ENCODE measurements around the gene CCDC51. TPM values are rescaled to one million over a fixed set of nuclear protein-coding genes. Genes with fewer than 3 reads are reported as not detected.

The CCDC51 gene
- total and polyA plus RNA-seq, 2 experiments from 2014 or later = 18.6 to 31.4 TPM

GRCh38 chr3:48416091-48416505 lies 23.8 kb downstream of the CCDC51 start:
- no peak overlapping the region for H3K27ac ChIP-seq
- H3K27me3 ChIP-seq = no peaks in the 10 kb centered on the region
- no peak overlapping the region for H3K4me3 ChIP-seq
- TF ChIP-seq CTCF (IDR thresholded peaks at IDR 0.05; ENCODE audit: low read depth, low read length) = no peak
- H3K4me1 ChIP-seq (ENCODE audit: low read depth) = no peaks in the 10 kb centered on the region
- H3K9me3 ChIP-seq (ENCODE audit: low read depth) = no peaks in the 10 kb centered on the region
- H3K36me3 ChIP-seq = peaks cover 16% of the 10 kb centered on the region
- no peak for DNase-seq (ENCODE audit: low read depth in 1 of 2, low spot score in 1 of 2)

- Histone ChIP-seq H3K4me1 (ENCODE audit: low read depth) (no peaks in the 10 kb centered on the region), H3K36me3 (peaks cover 21% of the 10 kb centered on the region), H3K27ac (no peak overlapping the region), H3K9me3 (ENCODE audit: low read depth) (no peaks in the 10 kb centered on the region), H3K4me3 (no peak overlapping the region), H3K27me3 (no peaks in the 10 kb centered on the region)
- TF ChIP-seq CTCF (IDR thresholded peaks at IDR 0.05; ENCODE audit: low read depth, low read length) = no peak
- no peak for DNase-seq (ENCODE audit: low read depth in 1 of 2, low spot score in 1 of 2)
Observed at GRCh38 chr3:48415251-48415953, 24.5 kb downstream of the CCDC51 start.

- no peak for DNase-seq (ENCODE audit: low read depth in 1 of 2, low spot score in 1 of 2)
- Histone ChIP-seq H3K4me3 (no peak overlapping the region), H3K9me3 (ENCODE audit: low read depth) (no peaks in the 10 kb centered on the region), H3K27ac (no peak overlapping the region), H3K36me3 (peaks cover 24% of the 10 kb centered on the region), H3K4me1 (ENCODE audit: low read depth) (no peaks in the 10 kb centered on the region), H3K27me3 (no peaks in the 10 kb centered on the region)
- no peak for TF ChIP-seq CTCF (IDR thresholded peaks at IDR 0.05; ENCODE audit: low read depth, low read length)
Observed at GRCh38 chr3:48414376-48415250, 25.3 kb downstream of the CCDC51 start.

GRCh38 chr3:48413611-48414010 lies 26.3 kb downstream of the CCDC51 start:
- Histone ChIP-seq H3K4me1 (ENCODE audit: low read depth) (no peaks in the 10 kb centered on the region), H3K4me3 (no peak overlapping the region), H3K36me3 (peaks cover 24% of the 10 kb centered on the region), H3K9me3 (ENCODE audit: low read depth) (no peaks in the 10 kb centered on the region), H3K27ac (no peak overlapping the region), H3K27me3 (no peaks in the 10 kb centered on the region)
- DNase-seq (ENCODE audit: low read depth in 1 of 2, low spot score in 1 of 2) = no peak
- no peak for TF ChIP-seq CTCF (IDR thresholded peaks at IDR 0.05; ENCODE audit: low read depth, low read length)

- TF ChIP-seq CTCF (IDR thresholded peaks at IDR 0.05; ENCODE audit: low read depth, low read length) = no peak
- Histone ChIP-seq H3K27me3 (no peaks in the 10 kb centered on the region), H3K27ac (no peak overlapping the region), H3K9me3 (ENCODE audit: low read depth) (no peaks in the 10 kb centered on the region), H3K4me1 (ENCODE audit: low read depth) (no peaks in the 10 kb centered on the region), H3K4me3 (no peak overlapping the region), H3K36me3 (peaks cover 24% of the 10 kb centered on the region)
- DNase-seq (ENCODE audit: low read depth in 1 of 2, low spot score in 1 of 2) = no peak
Observed at GRCh38 chr3:48413086-48413485, 26.8 kb downstream of the CCDC51 start.
